ENCODE data around the gene PTPRR. TPM values are rescaled to one million over a fixed set of nuclear protein-coding genes. Genes with fewer than 3 reads are reported as not detected.
A peak's percentile ranks its signal among the peaks of the same experiment; 100 is the strongest.

The PTPRR gene
- total RNA-seq: 2.0 TPM
- 1 to 10 TPM; 1.1 to 3.3 (median 2.4) TPM for polyA plus RNA-seq (ENCODE audit: insufficient read depth in 1 of 8, insufficient read length in 8 of 8, low replicate concordance in 1 of 8)
- long read RNA-seq, donor 1: 0 reads
- long read RNA-seq, donor 2: 0 reads
- long read RNA-seq, donor 3: 0 reads
- long read RNA-seq, donor 4: 0 reads
- long read RNA-seq, donor 5, partial matches to known transcripts: 0 of 1 reads
- long read RNA-seq, donor 5, other reads (novel, unspliced or antisense): 0 of 1 reads
- long read RNA-seq, donor 6, partial matches to known transcripts: 0 of 1 reads
- long read RNA-seq, donor 6, other reads (novel, unspliced or antisense): 0 of 1 reads
- long read RNA-seq, donor 7: 0 reads
- long read RNA-seq, donor 8: 0 reads
- long read RNA-seq, donor 9, partial matches to known transcripts: 0 of 1 reads
- long read RNA-seq, donor 9, other reads (novel, unspliced or antisense): 0 of 1 reads
- long read RNA-seq, donor 10: 0 reads
- long read RNA-seq, donor 11, partial matches to known transcripts: 0 of 1 reads
- long read RNA-seq, donor 11, other reads (novel, unspliced or antisense): 0 of 1 reads

DNA sequence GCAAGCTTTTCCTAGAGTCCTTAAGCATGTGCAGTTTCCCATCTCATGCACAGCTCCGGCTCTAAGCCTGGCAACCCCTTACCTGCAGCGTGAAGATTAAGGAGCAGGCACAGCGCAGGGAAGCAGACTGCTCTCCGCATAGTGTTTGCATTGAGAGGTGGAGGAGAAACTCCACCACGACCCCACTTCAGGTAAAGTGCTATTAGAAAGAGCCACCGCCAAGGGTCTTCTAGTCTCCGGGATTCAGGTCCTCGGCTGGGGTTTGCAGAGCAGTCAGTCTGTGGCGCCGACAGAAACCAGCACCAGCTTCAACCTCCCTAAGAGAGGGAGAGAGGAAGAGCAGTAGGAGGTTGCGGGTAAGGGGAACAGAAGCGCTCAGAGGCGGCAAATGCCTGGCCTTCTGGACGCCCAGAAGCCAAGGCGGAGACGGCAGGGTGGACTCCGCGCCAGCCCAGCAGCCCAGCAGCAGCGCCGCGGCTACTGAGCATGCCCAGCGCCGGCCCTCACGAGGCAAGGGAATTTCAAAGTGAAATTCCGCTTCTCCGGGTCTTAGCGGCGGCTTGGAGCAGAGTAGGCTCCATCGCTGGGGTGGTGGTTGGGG is at the start of gene PTPRR:
PTPRR (minus strand) TSS at position 488 of the 601 bp plus-strand sequence; CDS start at position 140, 348 bp downstream.
- Histone ChIP-seq H3K4me1 (ENCODE audit: control insufficient read depth, insufficient read depth, low read length) (no peaks in the 10 kb centered on the region), H3K36me3 (ENCODE audit: control insufficient read depth, insufficient read depth, low read length) (no peaks in the 10 kb centered on the region), H3K27me3 (ENCODE audit: control insufficient read depth, insufficient read depth, low read length) (peaks cover 14% of the 10 kb centered on the region), H3K4me3 (ENCODE audit: low read length) (no peak within 1 kb of the TSS), H3K9me3 (replicated peaks; ENCODE audit: control insufficient read depth, low read depth, low read length) (no peaks in the 10 kb centered on the region), H3K27ac (ENCODE audit: low read length) (no peak within 1 kb of the TSS)
- 4% methylated on average over 4 of the region's 29 CpGs for WGBS (ENCODE audit: insufficient coverage)
- peak; percentile 0 for DNase-seq

DNA sequence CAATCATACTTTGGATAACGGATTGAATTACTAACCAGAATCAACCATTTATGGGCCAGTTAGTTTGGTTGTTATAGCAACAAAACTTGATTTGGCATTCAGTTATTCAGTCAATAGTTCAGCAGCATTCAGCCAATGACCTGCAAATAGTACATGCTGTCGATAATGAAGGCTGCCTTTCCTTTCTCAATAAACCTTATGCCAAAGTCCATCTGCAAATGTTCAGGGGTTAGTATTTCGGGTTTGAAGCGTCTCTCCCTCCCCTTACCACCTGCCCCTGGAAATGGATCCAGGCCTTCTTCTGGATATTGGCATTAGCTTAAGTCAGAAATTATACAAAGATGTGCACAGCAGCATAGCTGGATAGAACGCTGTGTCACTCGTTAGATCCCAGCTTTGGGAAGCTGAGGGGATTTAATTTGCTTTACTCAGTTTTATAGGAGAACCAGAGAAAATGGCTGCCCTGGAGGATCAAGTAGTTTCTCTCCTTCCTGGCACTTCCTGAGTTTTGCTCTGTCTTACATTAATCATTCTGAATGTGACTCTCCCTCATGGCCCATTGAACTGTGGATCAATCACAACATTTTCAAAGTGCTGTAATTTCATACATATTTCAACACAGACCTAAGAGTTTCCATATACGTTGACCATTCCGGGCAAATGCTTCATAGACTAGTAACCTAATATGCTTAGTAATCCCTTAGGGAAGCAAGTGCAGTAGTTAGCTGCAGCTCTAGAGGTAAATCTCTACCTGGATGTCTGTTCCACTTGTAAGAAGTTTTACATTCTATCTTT is 46.7 kb upstream of the PTPRR start:
- no peak overlapping the region for H3K4me3 ChIP-seq (ENCODE audit: low read length)
- no peak overlapping the region for H3K27ac ChIP-seq (ENCODE audit: low read length)
- WGBS (ENCODE audit: insufficient coverage): 48% methylated on average over 3 of the region's 8 CpGs
- H3K4me1 ChIP-seq (ENCODE audit: control insufficient read depth, insufficient read depth, low read length): peaks cover 2% of the 10 kb centered on the region
- DNase-seq: peak; percentile 77
- H3K9me3 ChIP-seq (replicated peaks; ENCODE audit: control insufficient read depth, low read depth, low read length): no peaks in the 10 kb centered on the region
- H3K36me3 ChIP-seq (ENCODE audit: control insufficient read depth, insufficient read depth, low read length): no peaks in the 10 kb centered on the region
- H3K27me3 ChIP-seq (ENCODE audit: control insufficient read depth, insufficient read depth, low read length): no peaks in the 10 kb centered on the region

GRCh38 chr12:70966046-70966445 is 45.5 kb upstream of the PTPRR start:
- Histone ChIP-seq H3K27me3 (ENCODE audit: control insufficient read depth, insufficient read depth, low read length) (no peaks in the 10 kb centered on the region), H3K4me1 (ENCODE audit: control insufficient read depth, insufficient read depth, low read length) (peaks cover 2% of the 10 kb centered on the region)

DNA sequence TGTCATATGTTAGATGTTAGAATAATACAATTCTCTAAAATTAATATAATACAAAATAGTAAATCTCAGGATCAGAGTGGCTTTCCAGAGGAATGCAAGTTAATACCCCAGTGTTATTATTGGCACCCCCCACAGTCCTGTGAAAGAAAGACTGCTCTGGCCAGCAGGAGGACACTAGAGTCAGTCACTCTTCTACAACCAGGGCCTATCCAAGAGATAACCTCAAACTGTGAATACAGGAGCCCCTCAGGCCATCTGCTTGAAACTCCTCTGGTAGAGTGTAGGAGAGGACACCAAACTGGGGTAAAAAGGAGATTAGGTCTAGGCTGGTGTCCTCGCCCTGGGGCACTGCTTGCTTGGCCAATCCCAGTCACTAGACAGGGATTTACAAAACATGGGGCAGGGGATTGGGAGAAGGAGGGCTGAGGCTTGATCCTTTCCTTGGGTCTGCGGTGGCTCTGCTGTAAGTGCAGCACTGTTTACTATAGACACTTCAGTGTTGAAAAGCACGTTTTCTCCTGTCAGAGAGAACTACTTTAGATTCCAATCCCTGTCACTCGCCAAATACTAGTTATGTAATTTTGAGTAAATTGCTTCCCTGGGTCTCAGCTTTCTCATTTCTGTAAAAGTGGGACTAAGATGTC is 44.5 kb upstream of the PTPRR start:
- no peak overlapping the region for H3K4me3 ChIP-seq (ENCODE audit: low read length)
- DNase-seq: no peak
- H3K36me3 ChIP-seq (ENCODE audit: control insufficient read depth, insufficient read depth, low read length): no peaks in the 10 kb centered on the region
- H3K27ac ChIP-seq (ENCODE audit: low read length): no peak overlapping the region
- H3K4me1 ChIP-seq (ENCODE audit: control insufficient read depth, insufficient read depth, low read length): peaks cover 2% of the 10 kb centered on the region
- 75% methylated on average over 2 of the region's 4 CpGs for WGBS (ENCODE audit: insufficient coverage)
- no peaks in the 10 kb centered on the region for H3K9me3 ChIP-seq (replicated peaks; ENCODE audit: control insufficient read depth, low read depth, low read length)
- H3K27me3 ChIP-seq (ENCODE audit: control insufficient read depth, insufficient read depth, low read length): no peaks in the 10 kb centered on the region

More at GRCh38 chr12:70966046-70966445, 45.5 kb upstream of the PTPRR start:
- Histone ChIP-seq H3K27ac (ENCODE audit: low read length) (no peak overlapping the region), H3K9me3 (replicated peaks; ENCODE audit: control insufficient read depth, low read depth, low read length) (no peaks in the 10 kb centered on the region), H3K36me3 (ENCODE audit: control insufficient read depth, insufficient read depth, low read length) (no peaks in the 10 kb centered on the region), H3K4me3 (ENCODE audit: low read length) (no peak overlapping the region)
- no CpG with 5 or more reads among the region's 2 CpGs for WGBS (ENCODE audit: insufficient coverage)
- no peak for DNase-seq

DNA sequence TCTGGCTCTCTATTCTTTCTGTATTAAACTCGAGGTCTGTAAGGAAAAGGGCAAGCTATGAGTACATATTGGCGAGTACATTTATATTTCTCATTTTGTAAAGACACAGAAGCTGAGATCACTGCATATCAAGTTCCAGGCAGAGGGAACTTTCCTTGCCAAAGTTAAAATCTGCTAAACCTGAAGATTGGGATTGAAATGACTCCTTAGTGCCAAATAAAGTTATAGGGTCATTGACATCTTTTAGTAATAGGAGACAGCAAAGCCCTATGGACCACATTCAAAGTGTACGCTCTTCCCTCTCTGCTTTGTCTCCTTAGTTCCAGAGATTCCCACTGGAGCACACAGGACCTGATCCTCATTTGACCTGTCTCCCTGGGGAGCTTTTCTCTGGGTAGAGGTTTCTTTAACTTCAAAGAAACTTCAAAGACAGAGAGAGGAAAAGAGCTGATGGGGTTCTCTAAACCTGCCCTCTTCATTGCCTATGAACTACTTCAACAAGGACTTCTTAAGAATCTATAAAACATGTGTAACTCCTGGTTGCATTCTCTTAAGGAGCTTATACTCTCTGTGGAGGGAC is 42.6 kb upstream of the PTPRR start:
- no CpG with 5 or more reads among the region's 3 CpGs for WGBS (ENCODE audit: insufficient coverage)
- no peaks in the 10 kb centered on the region for H3K27me3 ChIP-seq (ENCODE audit: control insufficient read depth, insufficient read depth, low read length)
- peak; percentile 64 for DNase-seq
- no peak overlapping the region for H3K4me3 ChIP-seq (ENCODE audit: low read length)
- H3K9me3 ChIP-seq (replicated peaks; ENCODE audit: control insufficient read depth, low read depth, low read length): no peaks in the 10 kb centered on the region
- H3K27ac ChIP-seq (ENCODE audit: low read length): no peak overlapping the region
- H3K36me3 ChIP-seq (ENCODE audit: control insufficient read depth, insufficient read depth, low read length): no peaks in the 10 kb centered on the region
- peaks cover 2% of the 10 kb centered on the region for H3K4me1 ChIP-seq (ENCODE audit: control insufficient read depth, insufficient read depth, low read length)

GRCh38 chr12:70962226-70962794 is 41.8 kb upstream of the PTPRR start:
- Histone ChIP-seq H3K9me3 (replicated peaks; ENCODE audit: control insufficient read depth, low read depth, low read length) (no peaks in the 10 kb centered on the region), H3K36me3 (ENCODE audit: control insufficient read depth, insufficient read depth, low read length) (no peaks in the 10 kb centered on the region), H3K4me1 (ENCODE audit: control insufficient read depth, insufficient read depth, low read length) (peaks cover 2% of the 10 kb centered on the region), H3K27ac (ENCODE audit: low read length) (no peak overlapping the region), H3K4me3 (ENCODE audit: low read length) (no peak overlapping the region), H3K27me3 (ENCODE audit: control insufficient read depth, insufficient read depth, low read length) (no peaks in the 10 kb centered on the region)
- WGBS (ENCODE audit: insufficient coverage): 0% methylated on average over 1 of the region's 2 CpGs
- no peak for DNase-seq

- no peaks in the 10 kb centered on the region for H3K36me3 ChIP-seq (ENCODE audit: control insufficient read depth, insufficient read depth, low read length)
- H3K4me3 ChIP-seq (ENCODE audit: low read length): no peak overlapping the region
- no peaks in the 10 kb centered on the region for H3K27me3 ChIP-seq (ENCODE audit: control insufficient read depth, insufficient read depth, low read length)
- no peak for DNase-seq
- H3K4me1 ChIP-seq (ENCODE audit: control insufficient read depth, insufficient read depth, low read length): peaks cover 2% of the 10 kb centered on the region
- WGBS (ENCODE audit: insufficient coverage): no CpG with 5 or more reads among the region's 1 CpG
- no peaks in the 10 kb centered on the region for H3K9me3 ChIP-seq (replicated peaks; ENCODE audit: control insufficient read depth, low read depth, low read length)
- no peak overlapping the region for H3K27ac ChIP-seq (ENCODE audit: low read length)
These were observed 39.9 kb upstream of the PTPRR start for GRCh38 chr12:70960484-70960883.

GRCh38 chr12:70955415-70955814 is 34.9 kb upstream of the PTPRR start:
- H3K36me3 ChIP-seq (ENCODE audit: control insufficient read depth, insufficient read depth, low read length): no peaks in the 10 kb centered on the region
- no peaks in the 10 kb centered on the region for H3K4me1 ChIP-seq (ENCODE audit: control insufficient read depth, insufficient read depth, low read length)
- H3K27ac ChIP-seq (ENCODE audit: low read length): no peak overlapping the region
- no peaks in the 10 kb centered on the region for H3K9me3 ChIP-seq (replicated peaks; ENCODE audit: control insufficient read depth, low read depth, low read length)
- no peaks in the 10 kb centered on the region for H3K27me3 ChIP-seq (ENCODE audit: control insufficient read depth, insufficient read depth, low read length)
- H3K4me3 ChIP-seq (ENCODE audit: low read length): no peak overlapping the region
- no CpG with 5 or more reads among the region's 1 CpG for WGBS (ENCODE audit: insufficient coverage)
- DNase-seq: no peak

GRCh38 chr12:70950451-70950850 is 29.9 kb upstream of the PTPRR start:
- Histone ChIP-seq H3K9me3 (replicated peaks; ENCODE audit: control insufficient read depth, low read depth, low read length) (no peaks in the 10 kb centered on the region), H3K36me3 (ENCODE audit: control insufficient read depth, insufficient read depth, low read length) (no peaks in the 10 kb centered on the region), H3K4me1 (ENCODE audit: control insufficient read depth, insufficient read depth, low read length) (peaks cover 3% of the 10 kb centered on the region), H3K4me3 (ENCODE audit: low read length) (no peak overlapping the region), H3K27me3 (ENCODE audit: control insufficient read depth, insufficient read depth, low read length) (no peaks in the 10 kb centered on the region), H3K27ac (ENCODE audit: low read length) (no peak overlapping the region)
- WGBS (ENCODE audit: insufficient coverage): no CpG with 5 or more reads among the region's 2 CpGs
- DNase-seq: peak; percentile 66
